ENCODE results near the gene RABEP2.

Gene RABEP2

DNA sequence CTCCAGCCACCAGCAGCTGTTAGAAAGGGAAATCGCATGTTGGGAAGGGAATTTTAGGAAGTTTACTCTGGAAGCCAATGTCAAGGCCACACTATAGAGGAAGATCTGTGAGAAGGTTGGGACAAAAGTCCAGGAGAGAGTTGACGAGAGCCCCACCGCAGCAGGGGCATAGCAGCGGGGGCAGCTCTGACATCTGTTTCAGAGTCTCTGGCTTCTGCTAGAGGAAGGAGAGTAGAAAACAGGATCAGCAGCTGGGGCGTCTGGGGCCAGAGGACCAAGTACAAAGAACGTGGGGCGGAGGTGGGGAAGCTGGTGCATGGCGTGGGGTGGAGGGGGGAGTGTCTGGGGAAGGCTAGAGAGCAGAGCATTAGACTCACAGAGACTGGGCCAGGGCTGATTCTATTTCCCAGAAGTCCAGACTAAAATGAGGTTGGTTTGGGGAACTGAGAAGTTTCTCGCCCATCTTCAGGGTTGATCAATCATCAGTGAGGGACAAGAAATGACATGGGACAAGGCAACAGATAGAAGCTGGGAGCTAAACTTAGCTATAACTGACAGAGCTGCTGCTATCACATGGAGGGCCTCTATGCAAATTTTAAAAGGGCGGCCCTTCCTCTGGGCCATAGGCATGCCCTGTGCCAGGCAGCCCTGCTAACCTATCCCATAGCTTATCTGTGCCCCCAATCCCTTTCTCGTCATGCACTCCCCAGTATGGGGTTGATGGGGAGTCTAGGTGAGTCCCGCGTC lies 1.2 kb downstream of the RABEP2 start:
- no CpG with 5 or more reads among the region's 13 CpGs for WGBS, 2 donors (ENCODE audit: extremely low coverage in 2 of 2, insufficient read length in 2 of 2, insufficient replicate concordance in 1 of 2)
- Histone ChIP-seq H4K8ac (ENCODE audit: low read depth, low read length) (peak overlapping the region; percentile 21), H3K4me2 (ENCODE audit: insufficient read depth, low read length, poor library complexity, severe bottlenecking) (peak overlapping the region; percentile 65), H3K14ac (ENCODE audit: low read length) (no peak overlapping the region), H2BK5ac (ENCODE audit: low read length) (no peak overlapping the region), H3K27me3 (ENCODE audit: control insufficient read depth in 3 of 3, insufficient read depth in 3 of 3, low read depth in 1 of 3, low read length in 3 of 3) (peaks cover 0 to 2% (median 0%) of the 10 kb centered on the region in 3 experiments), H3K18ac (ENCODE audit: low read length) (peak overlapping the region; percentile 77), H3K27ac (replicated peaks; ENCODE audit: low read length) (no peak overlapping the region), H2AK5ac (ENCODE audit: low read depth, low read length) (peak overlapping the region; percentile 86), H3K4me3 (ENCODE audit: low read length in 2 of 2) (peak overlapping the region; percentile 85 to 89), H3K4ac (ENCODE audit: low read length) (no peak overlapping the region), H2AFZ (ENCODE audit: low read length) (peak overlapping the region; percentile 99), H2BK12ac (ENCODE audit: low read length) (peak overlapping the region; percentile 50), H3K23ac (ENCODE audit: low read depth, low read length, poor library complexity) (peak overlapping the region; percentile 60), H3K79me1 (ENCODE audit: low read depth, low read length) (peaks cover 6% of the 10 kb centered on the region), H3K4me1 (ENCODE audit: control insufficient read depth in 2 of 2, insufficient read depth in 1 of 2, low read depth in 1 of 2, low read length in 2 of 2) (peaks cover 0 to 4% of the 10 kb centered on the region in 2 donors), H3K9ac (ENCODE audit: low read depth, low read length, poor library complexity) (no peak overlapping the region), H2BK120ac (ENCODE audit: low read depth, low read length) (no peak overlapping the region), H2BK15ac (ENCODE audit: low read length) (no peak overlapping the region), H3K36me3 (replicated peaks in 1 of 2; ENCODE audit: control insufficient read depth in 2 of 2, insufficient read depth in 2 of 2, low read length in 2 of 2) (peaks cover 2 to 21% of the 10 kb centered on the region in 2 donors), H3K9me3 (replicated peaks in 1 of 2; ENCODE audit: control insufficient read depth in 2 of 2, insufficient read depth in 1 of 2, low read depth in 1 of 2, low read length in 2 of 2) (no peaks in the 10 kb centered on the region), H4K91ac (ENCODE audit: low read depth, low read length, poor library complexity) (no peak overlapping the region)
- no peak for DNase-seq (ENCODE audit: low spot score)

GRCh38 chr16:28923231-28923587 lies 1.8 kb downstream of the RABEP2 start:
- Histone ChIP-seq H2BK12ac (ENCODE audit: low read length) (no peak overlapping the region), H3K18ac (ENCODE audit: low read length) (no peak overlapping the region), H3K27me3 (ENCODE audit: control insufficient read depth in 3 of 3, insufficient read depth in 3 of 3, low read depth in 1 of 3, low read length in 3 of 3) (peaks cover 0 to 2% (median 0%) of the 10 kb centered on the region in 3 experiments), H4K8ac (ENCODE audit: low read depth, low read length) (no peak overlapping the region), H3K4me1 (ENCODE audit: control insufficient read depth in 2 of 2, insufficient read depth in 1 of 2, low read depth in 1 of 2, low read length in 2 of 2) (peaks cover 0 to 4% of the 10 kb centered on the region in 2 donors), H3K9ac (ENCODE audit: low read depth, low read length, poor library complexity) (no peak overlapping the region), H2AFZ (ENCODE audit: low read length) (no peak overlapping the region), H3K9me3 (replicated peaks in 1 of 2; ENCODE audit: control insufficient read depth in 2 of 2, insufficient read depth in 1 of 2, low read depth in 1 of 2, low read length in 2 of 2) (no peaks in the 10 kb centered on the region), H3K4me3 (ENCODE audit: low read length in 2 of 2) (no peak overlapping the region), H3K4me2 (ENCODE audit: insufficient read depth, low read length, poor library complexity, severe bottlenecking) (no peak overlapping the region), H2BK120ac (ENCODE audit: low read depth, low read length) (no peak overlapping the region), H2BK5ac (ENCODE audit: low read length) (no peak overlapping the region), H4K91ac (ENCODE audit: low read depth, low read length, poor library complexity) (no peak overlapping the region), H3K36me3 (replicated peaks in 1 of 2; ENCODE audit: control insufficient read depth in 2 of 2, insufficient read depth in 2 of 2, low read length in 2 of 2) (peaks cover 2 to 25% of the 10 kb centered on the region in 2 donors), H3K4ac (ENCODE audit: low read length) (no peak overlapping the region), H2AK5ac (ENCODE audit: low read depth, low read length) (no peak overlapping the region), H3K14ac (ENCODE audit: low read length) (no peak overlapping the region), H3K23ac (ENCODE audit: low read depth, low read length, poor library complexity) (no peak overlapping the region), H3K79me1 (ENCODE audit: low read depth, low read length) (peaks cover 6% of the 10 kb centered on the region), H3K27ac (replicated peaks; ENCODE audit: low read length) (no peak overlapping the region), H2BK15ac (ENCODE audit: low read length) (no peak overlapping the region)
- no peak for DNase-seq (ENCODE audit: low spot score)
- WGBS, 2 donors (ENCODE audit: extremely low coverage in 2 of 2, insufficient read length in 2 of 2, insufficient replicate concordance in 1 of 2): no CpG with 5 or more reads among the region's 3 CpGs

GRCh38 chr16:28918698-28919097 lies 6.3 kb downstream of the RABEP2 start:
- Histone ChIP-seq H3K9me3 (replicated peaks in 1 of 2; ENCODE audit: control insufficient read depth in 2 of 2, insufficient read depth in 1 of 2, low read depth in 1 of 2, low read length in 2 of 2) (no peaks in the 10 kb centered on the region), H3K27me3 (ENCODE audit: control insufficient read depth in 3 of 3, insufficient read depth in 3 of 3, low read depth in 1 of 3, low read length in 3 of 3) (no peaks in the 10 kb centered on the region), H3K4me2 (ENCODE audit: insufficient read depth, low read length, poor library complexity, severe bottlenecking) (no peak overlapping the region), H2BK5ac (ENCODE audit: low read length) (no peak overlapping the region), H3K36me3 (replicated peaks in 1 of 2; ENCODE audit: control insufficient read depth in 2 of 2, insufficient read depth in 2 of 2, low read length in 2 of 2) (peaks cover 2 to 54% of the 10 kb centered on the region in 2 donors), H2AFZ (ENCODE audit: low read length) (no peak overlapping the region), H3K23ac (ENCODE audit: low read depth, low read length, poor library complexity) (no peak overlapping the region), H3K4me1 (ENCODE audit: control insufficient read depth in 2 of 2, insufficient read depth in 1 of 2, low read depth in 1 of 2, low read length in 2 of 2) (no peaks in the 10 kb centered on the region), H2BK15ac (ENCODE audit: low read length) (no peak overlapping the region), H2BK12ac (ENCODE audit: low read length) (no peak overlapping the region), H3K79me1 (ENCODE audit: low read depth, low read length) (peaks cover 4% of the 10 kb centered on the region), H4K91ac (ENCODE audit: low read depth, low read length, poor library complexity) (no peak overlapping the region), H4K8ac (ENCODE audit: low read depth, low read length) (no peak overlapping the region), H3K14ac (ENCODE audit: low read length) (no peak overlapping the region), H2AK5ac (ENCODE audit: low read depth, low read length) (no peak overlapping the region), H3K9ac (ENCODE audit: low read depth, low read length, poor library complexity) (no peak overlapping the region), H3K4me3 (ENCODE audit: low read length in 2 of 2) (no peak overlapping the region), H3K27ac (replicated peaks; ENCODE audit: low read length) (no peak overlapping the region), H3K18ac (ENCODE audit: low read length) (no peak overlapping the region), H3K4ac (ENCODE audit: low read length) (no peak overlapping the region), H2BK120ac (ENCODE audit: low read depth, low read length) (no peak overlapping the region)
- no CpG with 5 or more reads among the region's 3 CpGs for WGBS, 2 donors (ENCODE audit: extremely low coverage in 2 of 2, insufficient read length in 2 of 2, insufficient replicate concordance in 1 of 2)
- no peak for DNase-seq (ENCODE audit: low spot score)

- no peak overlapping the region for H2BK15ac ChIP-seq (ENCODE audit: low read length)
- no peak overlapping the region for H4K8ac ChIP-seq (ENCODE audit: low read depth, low read length)
- no peak overlapping the region for H3K9ac ChIP-seq (ENCODE audit: low read depth, low read length, poor library complexity)
- H2BK5ac ChIP-seq (ENCODE audit: low read length): no peak overlapping the region
- peaks cover 4 to 54% of the 10 kb centered on the region in 2 donors for H3K36me3 ChIP-seq (replicated peaks in 1 of 2; ENCODE audit: control insufficient read depth in 2 of 2, insufficient read depth in 2 of 2, low read length in 2 of 2)
- H2AFZ ChIP-seq (ENCODE audit: low read length): no peak overlapping the region
- H3K79me1 ChIP-seq (ENCODE audit: low read depth, low read length): peaks cover 4% of the 10 kb centered on the region
- no peak overlapping the region for H2BK120ac ChIP-seq (ENCODE audit: low read depth, low read length)
- no peak overlapping the region for H4K91ac ChIP-seq (ENCODE audit: low read depth, low read length, poor library complexity)
- H3K4ac ChIP-seq (ENCODE audit: low read length): no peak overlapping the region
- H2BK12ac ChIP-seq (ENCODE audit: low read length): no peak overlapping the region
- no peak overlapping the region for H3K23ac ChIP-seq (ENCODE audit: low read depth, low read length, poor library complexity)
- H2AK5ac ChIP-seq (ENCODE audit: low read depth, low read length): no peak overlapping the region
- H3K4me3 ChIP-seq (ENCODE audit: low read length in 2 of 2): no peak overlapping the region
- H3K27ac ChIP-seq (replicated peaks; ENCODE audit: low read length): no peak overlapping the region
- H3K14ac ChIP-seq (ENCODE audit: low read length): no peak overlapping the region
- no peak for DNase-seq (ENCODE audit: low spot score)
- H3K27me3 ChIP-seq (ENCODE audit: control insufficient read depth in 3 of 3, insufficient read depth in 3 of 3, low read depth in 1 of 3, low read length in 3 of 3): no peaks in the 10 kb centered on the region
- no peaks in the 10 kb centered on the region for H3K9me3 ChIP-seq (replicated peaks in 1 of 2; ENCODE audit: control insufficient read depth in 2 of 2, insufficient read depth in 1 of 2, low read depth in 1 of 2, low read length in 2 of 2)
- H3K4me1 ChIP-seq (ENCODE audit: control insufficient read depth in 2 of 2, insufficient read depth in 1 of 2, low read depth in 1 of 2, low read length in 2 of 2): no peaks in the 10 kb centered on the region
- no peak overlapping the region for H3K4me2 ChIP-seq (ENCODE audit: insufficient read depth, low read length, poor library complexity, severe bottlenecking)
- WGBS, 2 donors (ENCODE audit: extremely low coverage in 2 of 2, insufficient read length in 2 of 2, insufficient replicate concordance in 1 of 2): no CpG with 5 or more reads among the region's 7 CpGs
- H3K18ac ChIP-seq (ENCODE audit: low read length): no peak overlapping the region
These were observed 7.9 kb downstream of the RABEP2 start for GRCh38 chr16:28917095-28917494.
